Mesothelial cell of epicardium (in vitro differentiated cells): ENCODE results near the gene PCYT2. TPM values are rescaled to one million over a fixed set of nuclear protein-coding genes. Genes with fewer than 3 reads are reported as not detected.

ENCODE experiments used
- DNase-seq, 2 experiments: peaks; one replicate each; pipeline ENCODE4 v3.0.0; 2021; ENCODE audit warnings: low spot score in 2 of 2; ENCODE audit not compliant: unreplicated experiment in 2 of 2
- H3K27ac Mint-ChIP-seq: 2 replicates; pipeline ENCODE4 v1.8.0; 2021; ENCODE audit warnings: mixed read lengths
- H3K27me3 Mint-ChIP-seq: 2 replicates; pipeline ENCODE4 v1.8.0; 2021; ENCODE audit warnings: low read depth, mixed read lengths
- H3K36me3 Mint-ChIP-seq: 2 replicates; pipeline ENCODE4 v1.8.0; 2021; ENCODE audit warnings: mixed read lengths
- H3K4me1 Mint-ChIP-seq: 2 replicates; pipeline ENCODE4 v1.8.0; 2021; ENCODE audit warnings: mixed read lengths
- H3K4me3 Mint-ChIP-seq: 2 replicates; pipeline ENCODE4 v1.8.0; 2021; ENCODE audit warnings: mild to moderate bottlenecking, moderate library complexity, mixed read lengths
- H3K9me3 Mint-ChIP-seq: 2 replicates; pipeline ENCODE4 v1.8.0; 2021; ENCODE audit warnings: mixed read lengths
- total RNA-seq: library from RNA; stranded (reverse); gene quantifications from 3 replicates; pipeline ENCODE4 v1.2.1, GENCODE V29; 2021
- TF ChIP-seq, protein P1 (sequence below): fragments of 200-600 bp; sonication (generic); IDR thresholded peaks from one replicate; pipeline ENCODE4 v1.5.0; 2021; ENCODE audit warnings: antibody characterized with exemption; ENCODE audit not compliant: unreplicated experiment

Gene PCYT2
- total RNA-seq, 1 donor from 2014 or later: 20.5 TPM

DNA sequence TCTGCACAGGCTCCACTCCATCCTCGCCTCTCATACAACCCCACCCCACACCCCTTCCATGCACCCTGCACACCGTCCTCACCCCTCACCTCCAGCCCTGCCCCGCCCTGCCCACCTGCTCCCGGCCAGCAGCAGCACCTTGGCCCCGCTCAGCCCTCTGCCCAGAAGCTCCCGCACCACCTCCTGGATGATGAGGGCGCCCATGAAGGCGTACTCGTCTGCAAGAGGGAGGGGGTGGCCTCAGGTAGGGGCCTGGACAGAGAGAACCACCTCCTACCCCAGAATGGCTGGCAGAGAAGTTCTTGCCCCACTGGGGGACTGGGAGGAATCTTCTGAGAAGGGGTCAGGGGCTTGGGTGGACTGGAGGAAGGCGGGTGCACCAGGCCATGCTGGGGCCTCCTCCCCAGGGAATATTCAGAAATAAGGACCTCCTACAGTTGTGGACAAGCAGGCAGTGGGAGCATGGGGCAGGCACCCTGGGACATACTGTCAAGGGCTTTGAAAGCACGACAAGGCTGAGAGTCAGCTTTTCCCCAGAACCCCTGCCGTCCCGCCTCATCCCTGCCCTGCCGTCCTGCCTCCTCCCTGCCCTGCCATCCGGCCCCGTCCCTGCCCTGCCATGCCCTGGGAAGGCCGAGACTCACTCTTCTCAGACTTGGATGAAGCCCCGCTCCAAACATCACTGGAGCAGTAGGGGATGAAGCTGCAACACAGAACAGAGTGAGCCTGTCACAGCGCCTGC, 46.7 kb upstream of the PCYT2 start:
- H3K27me3 Mint-ChIP-seq: peaks cover 31% of the 10 kb centered on the region
- DNase-seq: no peak
- H3K4me3 Mint-ChIP-seq: no peak overlapping the region
- peaks cover 6% of the 10 kb centered on the region for H3K4me1 Mint-ChIP-seq
- no peaks in the 10 kb centered on the region for H3K9me3 Mint-ChIP-seq
- no peak overlapping the region for H3K27ac Mint-ChIP-seq
- no peaks in the 10 kb centered on the region for H3K36me3 Mint-ChIP-seq
- TF ChIP-seq, protein P1, sequence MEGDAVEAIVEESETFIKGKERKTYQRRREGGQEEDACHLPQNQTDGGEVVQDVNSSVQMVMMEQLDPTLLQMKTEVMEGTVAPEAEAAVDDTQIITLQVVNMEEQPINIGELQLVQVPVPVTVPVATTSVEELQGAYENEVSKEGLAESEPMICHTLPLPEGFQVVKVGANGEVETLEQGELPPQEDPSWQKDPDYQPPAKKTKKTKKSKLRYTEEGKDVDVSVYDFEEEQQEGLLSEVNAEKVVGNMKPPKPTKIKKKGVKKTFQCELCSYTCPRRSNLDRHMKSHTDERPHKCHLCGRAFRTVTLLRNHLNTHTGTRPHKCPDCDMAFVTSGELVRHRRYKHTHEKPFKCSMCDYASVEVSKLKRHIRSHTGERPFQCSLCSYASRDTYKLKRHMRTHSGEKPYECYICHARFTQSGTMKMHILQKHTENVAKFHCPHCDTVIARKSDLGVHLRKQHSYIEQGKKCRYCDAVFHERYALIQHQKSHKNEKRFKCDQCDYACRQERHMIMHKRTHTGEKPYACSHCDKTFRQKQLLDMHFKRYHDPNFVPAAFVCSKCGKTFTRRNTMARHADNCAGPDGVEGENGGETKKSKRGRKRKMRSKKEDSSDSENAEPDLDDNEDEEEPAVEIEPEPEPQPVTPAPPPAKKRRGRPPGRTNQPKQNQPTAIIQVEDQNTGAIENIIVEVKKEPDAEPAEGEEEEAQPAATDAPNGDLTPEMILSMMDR: no peak

DNA sequence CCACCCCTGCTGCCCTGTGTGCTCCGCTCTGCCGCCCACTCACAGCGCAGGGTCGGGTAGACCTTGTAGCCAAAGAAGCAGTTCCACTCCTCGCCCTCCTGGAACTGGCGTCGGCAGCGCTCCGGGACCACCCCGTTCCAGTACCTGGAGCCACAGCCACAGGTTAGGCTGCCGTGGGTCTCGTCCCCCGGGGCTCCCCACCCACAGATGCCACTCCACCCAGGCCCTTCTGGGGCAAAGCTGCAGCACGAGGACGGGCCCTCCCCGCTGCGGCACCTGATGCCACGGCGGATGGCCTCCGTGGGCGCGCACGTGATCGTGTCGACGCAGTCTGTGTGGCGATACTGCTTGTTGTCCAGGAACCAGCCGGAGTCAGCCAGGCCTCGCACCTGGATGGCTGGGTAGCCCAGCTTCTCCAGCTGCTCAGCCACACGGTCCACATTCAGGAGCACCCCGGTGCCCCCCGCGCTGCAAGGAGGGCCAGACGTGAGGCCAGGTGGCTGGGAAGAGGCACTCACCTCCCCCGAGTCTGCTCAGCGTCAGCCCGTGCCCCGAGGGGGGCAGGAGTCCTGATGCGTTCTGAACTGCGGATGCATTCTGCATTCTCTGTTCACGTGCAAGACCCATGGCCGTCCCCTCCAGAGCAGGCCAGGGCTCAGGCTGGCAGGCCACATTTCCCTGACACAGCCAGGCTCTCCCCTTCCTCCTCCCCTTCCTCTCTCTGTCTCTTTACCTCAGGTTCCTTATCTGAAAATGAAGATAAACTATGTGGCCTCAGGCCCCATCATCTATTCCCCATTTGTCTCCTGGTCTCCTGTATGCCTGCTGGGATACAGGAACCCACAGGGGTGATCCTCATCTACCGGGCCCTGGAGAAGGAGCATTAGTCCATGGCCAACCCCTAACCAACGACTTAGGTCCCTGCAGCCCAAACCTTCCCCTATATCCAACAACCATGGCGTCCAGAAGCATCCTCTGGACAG, 45.7 kb upstream of the PCYT2 start:
- Mint-ChIP-seq H3K4me1 (peaks cover 6% of the 10 kb centered on the region), H3K4me3 (no peak overlapping the region), H3K27me3 (peaks cover 23% of the 10 kb centered on the region), H3K27ac (no peak overlapping the region), H3K36me3 (no peaks in the 10 kb centered on the region), H3K9me3 (no peaks in the 10 kb centered on the region)
- DNase-seq: no peak
- TF ChIP-seq, protein P1: no peak

DNA sequence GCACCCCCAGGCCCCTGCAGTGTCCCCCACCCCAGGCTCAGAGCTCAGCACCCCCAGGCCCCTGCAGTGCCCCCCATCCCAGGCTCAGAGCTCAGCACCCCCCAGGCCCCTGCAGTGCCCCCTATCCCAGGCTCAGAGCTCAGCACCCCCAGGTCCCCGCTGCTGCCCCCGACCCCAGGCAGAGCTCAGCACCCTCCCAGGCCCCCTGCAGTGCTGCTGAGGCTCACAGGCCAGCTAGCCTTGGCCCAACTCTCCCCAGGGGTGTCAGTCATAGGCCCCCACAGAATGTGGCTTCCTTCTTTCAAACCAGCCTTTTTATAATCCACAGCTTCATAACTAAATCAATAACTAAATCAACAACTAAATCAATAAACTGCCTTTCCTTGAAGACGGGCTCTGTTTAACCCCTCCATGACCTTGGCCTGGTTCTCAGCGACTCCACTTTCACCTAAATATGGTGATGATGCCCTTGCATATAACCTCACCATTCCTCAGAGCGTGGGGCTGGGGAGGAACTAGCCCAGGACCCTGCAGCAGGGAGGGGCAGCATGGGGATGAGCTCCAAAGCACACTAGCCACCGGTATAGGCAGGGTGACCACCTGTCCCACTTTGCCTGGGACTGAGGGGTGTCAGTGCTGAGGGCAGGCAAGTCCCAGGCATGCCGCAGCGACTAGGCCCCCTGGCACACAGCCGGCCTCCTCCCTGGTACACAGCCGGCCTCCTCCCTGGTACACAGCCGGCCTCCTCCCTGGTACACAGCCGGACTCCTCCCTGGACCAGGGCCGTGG, 44.8 kb upstream of the PCYT2 start:
- TF ChIP-seq, protein P1: no peak
- H3K27me3 Mint-ChIP-seq: peaks cover 24% of the 10 kb centered on the region
- H3K27ac Mint-ChIP-seq: no peak overlapping the region
- H3K4me3 Mint-ChIP-seq: no peak overlapping the region
- H3K36me3 Mint-ChIP-seq: no peaks in the 10 kb centered on the region
- no peak for DNase-seq
- H3K9me3 Mint-ChIP-seq: no peaks in the 10 kb centered on the region
- H3K4me1 Mint-ChIP-seq: peaks cover 6% of the 10 kb centered on the region

DNA sequence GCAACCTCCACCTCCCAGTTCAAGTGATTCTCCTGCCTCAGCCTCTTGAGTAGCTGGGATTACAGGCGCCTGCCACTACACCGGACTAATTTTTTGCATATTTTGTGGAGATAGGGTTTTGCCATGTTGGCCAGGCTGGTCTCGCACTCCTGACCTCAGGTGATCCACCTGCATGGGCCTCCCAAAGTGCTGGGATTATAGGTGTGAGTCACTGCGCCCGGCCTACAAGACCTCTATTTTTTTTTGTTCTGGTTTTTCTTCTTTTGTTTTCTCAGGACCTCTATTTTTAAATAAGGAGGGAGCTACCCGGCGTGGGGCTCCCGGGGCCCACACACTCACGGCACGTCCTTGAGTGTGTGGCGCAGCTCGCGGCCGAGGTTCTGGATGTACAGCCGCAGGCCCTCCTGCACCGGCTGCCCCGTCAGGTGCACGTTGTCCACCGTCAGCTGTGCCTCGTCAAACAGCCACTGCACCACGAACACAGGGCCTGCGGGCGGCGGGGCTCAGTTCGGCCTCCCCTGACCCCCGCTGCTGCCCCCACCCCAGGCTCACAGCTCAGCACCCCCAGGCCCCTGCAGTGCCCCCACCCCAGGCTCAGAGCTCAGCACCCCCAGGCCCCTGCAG, 44.0 kb upstream of the PCYT2 start:
- Mint-ChIP-seq H3K4me3 (no peak overlapping the region), H3K4me1 (peaks cover 6% of the 10 kb centered on the region), H3K27me3 (peaks cover 23% of the 10 kb centered on the region), H3K27ac (no peak overlapping the region), H3K36me3 (no peaks in the 10 kb centered on the region), H3K9me3 (no peaks in the 10 kb centered on the region)
- DNase-seq: no peak
- TF ChIP-seq, protein P1: no peak
